HCT116 (cell line): ENCODE data around the gene NOBOX.

Experiments
- EZH2 ChIP-seq: fragments of 200-600 bp; sonication (generic); IDR thresholded peaks from 2 replicates; pipeline ENCODE4 v1.6.1; 2017; ENCODE audit warnings: antibody characterized with exemption, mixed run types
- EZH2phosphoT487 ChIP-seq: fragments of 200-600 bp; IDR thresholded peaks from 2 replicates; pipeline ENCODE4 v1.6.1; 2018; ENCODE audit warnings: antibody characterized with exemption, borderline replicate concordance
- FOSL1 ChIP-seq: IDR thresholded peaks from 2 replicates; pipeline ENCODE4 v1.6.1; 2012; ENCODE audit warnings: low read depth
- JUND ChIP-seq: IDR thresholded peaks from 2 replicates; pipeline ENCODE4 v1.6.1; 2012
- POLR2A ChIP-seq: IDR thresholded peaks from 2 replicates; pipeline ENCODE4 v1.7.0; 2011; ENCODE audit warnings: borderline replicate concordance; ENCODE audit not compliant: insufficient read depth, insufficient read length; ENCODE audit errors: extremely low read depth
- POLR2AphosphoS5 ChIP-seq: IDR thresholded peaks from 2 replicates; pipeline ENCODE4 v1.6.1; 2011; ENCODE audit warnings: mild to moderate bottlenecking, low read depth, low read length, moderate library complexity
- SP1 ChIP-seq: IDR thresholded peaks from 2 replicates; pipeline ENCODE4 v1.6.1; 2012; ENCODE audit warnings: low read depth
- TF ChIP-seq, protein P1 (sequence below), 3 experiments: fragments of 200-600 bp in 1 of 3; sonication (generic) in 1 of 3; IDR thresholded peaks in 2 of 3; conservative IDR thresholded peaks in 1 of 3; 2 replicates each; pipeline ENCODE4 v1.5.1; 2012 to 2017; ENCODE audit warnings: low read depth in 2 of 3, low read length in 2 of 3, antibody characterized with exemption in 1 of 3, borderline replicate concordance in 1 of 3, control low read depth in 1 of 3, mild to moderate bottlenecking in 1 of 3, mixed read lengths in 1 of 3, mixed run types in 1 of 3, moderate library complexity in 1 of 3; ENCODE audit not compliant: insufficient read depth in 1 of 3
- TF ChIP-seq, protein P2 (sequence below): IDR thresholded peaks from 2 replicates; pipeline ENCODE4 v1.6.1; 2012; ENCODE audit warnings: low read depth

DNA sequence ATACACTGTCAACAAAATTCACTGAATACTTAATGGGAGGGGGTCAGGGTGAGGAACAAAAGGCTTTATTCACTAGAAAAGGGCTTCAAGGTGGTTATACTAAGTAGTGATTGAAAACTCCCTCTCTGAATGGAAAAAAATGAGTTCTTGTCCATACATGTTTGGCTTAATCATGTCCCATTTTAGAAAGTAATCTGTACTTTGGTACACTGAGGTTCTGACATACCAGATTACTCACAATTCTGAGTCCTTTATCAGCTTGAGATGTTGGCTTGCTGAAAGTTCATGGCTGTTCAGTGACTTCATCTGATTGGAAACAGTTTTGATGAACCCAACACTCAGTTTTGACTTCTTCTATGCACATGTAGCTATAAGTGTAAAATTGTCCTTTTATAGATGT lies 12.8 kb upstream of the NOBOX start:
- no peak for TF ChIP-seq JUND
- TF ChIP-seq, protein P1, sequence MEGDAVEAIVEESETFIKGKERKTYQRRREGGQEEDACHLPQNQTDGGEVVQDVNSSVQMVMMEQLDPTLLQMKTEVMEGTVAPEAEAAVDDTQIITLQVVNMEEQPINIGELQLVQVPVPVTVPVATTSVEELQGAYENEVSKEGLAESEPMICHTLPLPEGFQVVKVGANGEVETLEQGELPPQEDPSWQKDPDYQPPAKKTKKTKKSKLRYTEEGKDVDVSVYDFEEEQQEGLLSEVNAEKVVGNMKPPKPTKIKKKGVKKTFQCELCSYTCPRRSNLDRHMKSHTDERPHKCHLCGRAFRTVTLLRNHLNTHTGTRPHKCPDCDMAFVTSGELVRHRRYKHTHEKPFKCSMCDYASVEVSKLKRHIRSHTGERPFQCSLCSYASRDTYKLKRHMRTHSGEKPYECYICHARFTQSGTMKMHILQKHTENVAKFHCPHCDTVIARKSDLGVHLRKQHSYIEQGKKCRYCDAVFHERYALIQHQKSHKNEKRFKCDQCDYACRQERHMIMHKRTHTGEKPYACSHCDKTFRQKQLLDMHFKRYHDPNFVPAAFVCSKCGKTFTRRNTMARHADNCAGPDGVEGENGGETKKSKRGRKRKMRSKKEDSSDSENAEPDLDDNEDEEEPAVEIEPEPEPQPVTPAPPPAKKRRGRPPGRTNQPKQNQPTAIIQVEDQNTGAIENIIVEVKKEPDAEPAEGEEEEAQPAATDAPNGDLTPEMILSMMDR (IDR thresholded peaks at IDR 0.05 in 2 of 3, conservative IDR thresholded peaks at IDR 0.05 in 1 of 3; ENCODE audit: borderline replicate concordance in 1 of 3, insufficient read depth in 1 of 3, low read depth in 2 of 3, low read length in 2 of 3), result no peak
- no peak for TF ChIP-seq SP1
- TF ChIP-seq FOSL1, result no peak
- no peak for TF ChIP-seq POLR2AphosphoS5
- TF ChIP-seq, protein P2, sequence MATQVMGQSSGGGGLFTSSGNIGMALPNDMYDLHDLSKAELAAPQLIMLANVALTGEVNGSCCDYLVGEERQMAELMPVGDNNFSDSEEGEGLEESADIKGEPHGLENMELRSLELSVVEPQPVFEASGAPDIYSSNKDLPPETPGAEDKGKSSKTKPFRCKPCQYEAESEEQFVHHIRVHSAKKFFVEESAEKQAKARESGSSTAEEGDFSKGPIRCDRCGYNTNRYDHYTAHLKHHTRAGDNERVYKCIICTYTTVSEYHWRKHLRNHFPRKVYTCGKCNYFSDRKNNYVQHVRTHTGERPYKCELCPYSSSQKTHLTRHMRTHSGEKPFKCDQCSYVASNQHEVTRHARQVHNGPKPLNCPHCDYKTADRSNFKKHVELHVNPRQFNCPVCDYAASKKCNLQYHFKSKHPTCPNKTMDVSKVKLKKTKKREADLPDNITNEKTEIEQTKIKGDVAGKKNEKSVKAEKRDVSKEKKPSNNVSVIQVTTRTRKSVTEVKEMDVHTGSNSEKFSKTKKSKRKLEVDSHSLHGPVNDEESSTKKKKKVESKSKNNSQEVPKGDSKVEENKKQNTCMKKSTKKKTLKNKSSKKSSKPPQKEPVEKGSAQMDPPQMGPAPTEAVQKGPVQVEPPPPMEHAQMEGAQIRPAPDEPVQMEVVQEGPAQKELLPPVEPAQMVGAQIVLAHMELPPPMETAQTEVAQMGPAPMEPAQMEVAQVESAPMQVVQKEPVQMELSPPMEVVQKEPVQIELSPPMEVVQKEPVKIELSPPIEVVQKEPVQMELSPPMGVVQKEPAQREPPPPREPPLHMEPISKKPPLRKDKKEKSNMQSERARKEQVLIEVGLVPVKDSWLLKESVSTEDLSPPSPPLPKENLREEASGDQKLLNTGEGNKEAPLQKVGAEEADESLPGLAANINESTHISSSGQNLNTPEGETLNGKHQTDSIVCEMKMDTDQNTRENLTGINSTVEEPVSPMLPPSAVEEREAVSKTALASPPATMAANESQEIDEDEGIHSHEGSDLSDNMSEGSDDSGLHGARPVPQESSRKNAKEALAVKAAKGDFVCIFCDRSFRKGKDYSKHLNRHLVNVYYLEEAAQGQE, result no peak
- TF ChIP-seq EZH2, result no peak
- no peak for TF ChIP-seq EZH2phosphoT487
- no peak for TF ChIP-seq POLR2A
